ENCODE results near the gene SOX13. TPM values are rescaled to one million over a fixed set of nuclear protein-coding genes. Genes with fewer than 3 reads are reported as not detected.
"Not testable (repeated sequence)": the region's sequence is repeated elsewhere in the genome, so short reads cannot be mapped to it uniquely, and the experiment has no call there.

The SOX13 gene
- total and polyA plus RNA-seq, 2 donors: 2.2 to 3.8 TPM

DNA sequence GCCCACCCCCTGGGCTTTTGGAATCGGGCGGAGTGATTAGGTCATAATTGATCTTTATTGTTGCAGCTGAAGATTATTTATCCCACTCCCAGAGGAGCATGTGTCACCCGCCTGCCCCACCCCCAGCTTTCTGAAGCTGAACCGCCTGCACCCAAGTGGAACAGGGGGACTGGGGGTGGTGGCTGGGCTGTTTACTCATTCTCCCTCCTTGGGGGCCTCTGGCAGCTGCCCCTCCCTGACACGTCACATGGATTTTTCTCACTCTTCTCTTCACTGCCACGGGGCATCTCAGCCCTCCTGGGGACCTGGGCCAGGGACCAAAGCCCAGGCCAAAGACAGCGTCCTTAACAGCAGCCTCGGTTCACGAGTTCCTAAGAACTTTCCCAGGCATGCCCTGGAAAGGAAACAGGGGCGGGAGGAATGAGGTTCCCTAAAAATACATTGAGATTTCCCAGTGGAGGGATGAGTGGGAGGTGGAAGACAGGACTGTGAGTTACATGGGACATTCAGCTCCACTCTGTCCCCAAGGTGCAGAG is 31.6 kb upstream of the SOX13 start:
- no peaks in the 10 kb centered on the region for H3K27me3 ChIP-seq (ENCODE audit: control insufficient read depth in 2 of 2, insufficient read depth in 1 of 2, low read length in 1 of 2)
- no peaks in the 10 kb centered on the region for H3K9me3 ChIP-seq (ENCODE audit: control insufficient read depth in 2 of 2, insufficient read depth in 1 of 2, low read length in 1 of 2)
- H3K27ac ChIP-seq (ENCODE audit: low read depth in 1 of 2, low read length in 1 of 2): no peak overlapping the region
- H3K36me3 ChIP-seq (ENCODE audit: control insufficient read depth in 2 of 2, insufficient read depth in 2 of 2, low read length in 1 of 2): no peaks in the 10 kb centered on the region
- H3K4me3 ChIP-seq (ENCODE audit: low read length in 2 of 2): no peak overlapping the region
- H3K4me1 ChIP-seq (ENCODE audit: control insufficient read depth in 2 of 2, insufficient read depth in 2 of 2, low read length in 2 of 2): no peaks in the 10 kb centered on the region
- DNase-seq (ENCODE audit: low read depth in 6 of 9, low spot score in 9 of 9): no peak
- 85% methylated on average over 10 of the region's 10 CpGs for WGBS

DNA sequence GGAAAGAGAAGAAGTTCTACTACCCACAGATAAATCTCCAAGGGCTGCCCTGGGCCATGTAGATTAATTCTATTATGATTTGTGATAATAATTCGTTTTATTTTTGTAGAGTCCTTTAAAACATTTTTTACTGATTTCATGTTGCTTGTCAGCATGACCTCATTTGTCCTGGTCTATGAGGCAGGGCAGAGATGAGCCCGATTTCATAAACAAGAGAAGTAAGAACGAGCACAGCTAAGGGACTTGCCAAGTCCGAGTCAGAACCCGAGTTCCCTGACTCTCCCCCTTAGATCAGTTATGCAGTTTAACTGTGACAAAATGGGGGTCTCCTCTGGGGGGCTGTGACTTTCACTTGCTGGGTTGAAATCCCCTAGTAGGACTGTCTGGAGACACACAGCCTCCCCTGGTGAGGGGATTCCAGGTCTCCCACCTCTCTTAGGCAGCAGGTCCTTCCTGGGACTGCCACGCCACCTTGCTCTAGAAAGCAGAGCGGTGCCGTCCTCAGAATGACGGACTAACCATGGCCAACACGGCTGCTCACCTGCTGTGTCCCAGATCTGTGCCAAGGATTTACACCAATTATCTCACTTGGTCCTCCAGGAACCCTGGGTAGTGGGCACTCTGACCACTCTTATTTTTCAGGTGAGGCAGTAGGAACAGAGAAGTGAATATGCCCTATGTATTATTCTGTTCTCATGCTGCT is 31.0 kb upstream of the SOX13 start:
- 92% methylated on average over 10 of the region's 10 CpGs for WGBS
- H3K27me3 ChIP-seq (ENCODE audit: control insufficient read depth in 2 of 2, insufficient read depth in 1 of 2, low read length in 1 of 2): no peaks in the 10 kb centered on the region
- H3K9me3 ChIP-seq (ENCODE audit: control insufficient read depth in 2 of 2, insufficient read depth in 1 of 2, low read length in 1 of 2): no peaks in the 10 kb centered on the region

GRCh38 chr1:204042516-204042915 is 30.4 kb upstream of the SOX13 start:
- no peaks in the 10 kb centered on the region for H3K4me1 ChIP-seq (ENCODE audit: control insufficient read depth in 2 of 2, insufficient read depth in 2 of 2, low read length in 2 of 2)
- DNase-seq (ENCODE audit: low read depth in 6 of 9, low spot score in 9 of 9): no peak

More for the DNA sequence above, 31.0 kb upstream of the SOX13 start:
- Histone ChIP-seq H3K4me1 (ENCODE audit: control insufficient read depth in 2 of 2, insufficient read depth in 2 of 2, low read length in 2 of 2) (no peaks in the 10 kb centered on the region), H3K27ac (ENCODE audit: low read depth in 1 of 2, low read length in 1 of 2) (no peak overlapping the region), H3K4me3 (ENCODE audit: low read length in 2 of 2) (no peak overlapping the region), H3K36me3 (ENCODE audit: control insufficient read depth in 2 of 2, insufficient read depth in 2 of 2, low read length in 1 of 2) (no peaks in the 10 kb centered on the region)
- DNase-seq (ENCODE audit: low read depth in 6 of 9, low spot score in 9 of 9): no peak

GRCh38 chr1:204043680-204044079 is 29.2 kb upstream of the SOX13 start:
- no peaks in the 10 kb centered on the region for H3K27me3 ChIP-seq (ENCODE audit: control insufficient read depth in 2 of 2, insufficient read depth in 1 of 2, low read length in 1 of 2)
- no peak overlapping the region for H3K4me3 ChIP-seq (ENCODE audit: low read length in 2 of 2)
- no peak overlapping the region for H3K27ac ChIP-seq (ENCODE audit: low read depth in 1 of 2, low read length in 1 of 2)
- no peaks in the 10 kb centered on the region for H3K36me3 ChIP-seq (ENCODE audit: control insufficient read depth in 2 of 2, insufficient read depth in 2 of 2, low read length in 1 of 2)
- WGBS: 97% methylated on average over 8 of the region's 8 CpGs
- no peaks in the 10 kb centered on the region for H3K9me3 ChIP-seq (ENCODE audit: control insufficient read depth in 2 of 2, insufficient read depth in 1 of 2, low read length in 1 of 2)
- no peak for DNase-seq (ENCODE audit: low read depth in 6 of 9, low spot score in 9 of 9)
- H3K4me1 ChIP-seq (ENCODE audit: control insufficient read depth in 2 of 2, insufficient read depth in 2 of 2, low read length in 2 of 2): no peaks in the 10 kb centered on the region

More at GRCh38 chr1:204042516-204042915, 30.4 kb upstream of the SOX13 start:
- Histone ChIP-seq H3K4me3 (ENCODE audit: low read length in 2 of 2) (no peak overlapping the region), H3K9me3 (ENCODE audit: control insufficient read depth in 2 of 2, insufficient read depth in 1 of 2, low read length in 1 of 2) (no peaks in the 10 kb centered on the region), H3K27me3 (ENCODE audit: control insufficient read depth in 2 of 2, insufficient read depth in 1 of 2, low read length in 1 of 2) (no peaks in the 10 kb centered on the region), H3K27ac (ENCODE audit: low read depth in 1 of 2, low read length in 1 of 2) (no peak overlapping the region), H3K36me3 (ENCODE audit: control insufficient read depth in 2 of 2, insufficient read depth in 2 of 2, low read length in 1 of 2) (no peaks in the 10 kb centered on the region)
- WGBS: 95% methylated on average over 2 of the region's 2 CpGs

- Histone ChIP-seq H3K27ac (ENCODE audit: low read depth in 1 of 2, low read length in 1 of 2) (no peak overlapping the region), H3K4me3 (ENCODE audit: low read length in 2 of 2) (no peak overlapping the region), H3K4me1 (ENCODE audit: control insufficient read depth in 2 of 2, insufficient read depth in 2 of 2, low read length in 2 of 2) (no peaks in the 10 kb centered on the region), H3K27me3 (ENCODE audit: control insufficient read depth in 2 of 2, insufficient read depth in 1 of 2, low read length in 1 of 2) (no peaks in the 10 kb centered on the region), H3K9me3 (ENCODE audit: control insufficient read depth in 2 of 2, insufficient read depth in 1 of 2, low read length in 1 of 2) (no peaks in the 10 kb centered on the region), H3K36me3 (ENCODE audit: control insufficient read depth in 2 of 2, insufficient read depth in 2 of 2, low read length in 1 of 2) (no peaks in the 10 kb centered on the region)
- WGBS: 88% methylated on average over 1 of the region's 1 CpG
- DNase-seq (ENCODE audit: low read depth in 6 of 9, low spot score in 9 of 9): no peak
Observed at GRCh38 chr1:204044448-204044847, 28.5 kb upstream of the SOX13 start.

GRCh38 chr1:204045430-204045829 is 27.5 kb upstream of the SOX13 start:
- H3K36me3 ChIP-seq (ENCODE audit: control insufficient read depth in 2 of 2, insufficient read depth in 2 of 2, low read length in 1 of 2): no peaks in the 10 kb centered on the region
- DNase-seq (ENCODE audit: low read depth in 6 of 9, low spot score in 9 of 9): no peak
- no peak overlapping the region for H3K4me3 ChIP-seq (ENCODE audit: low read length in 2 of 2)
- no peaks in the 10 kb centered on the region for H3K9me3 ChIP-seq (ENCODE audit: control insufficient read depth in 2 of 2, insufficient read depth in 1 of 2, low read length in 1 of 2)
- H3K27me3 ChIP-seq (ENCODE audit: control insufficient read depth in 2 of 2, insufficient read depth in 1 of 2, low read length in 1 of 2): no peaks in the 10 kb centered on the region
- H3K4me1 ChIP-seq (ENCODE audit: control insufficient read depth in 2 of 2, insufficient read depth in 2 of 2, low read length in 2 of 2): no peaks in the 10 kb centered on the region
- H3K27ac ChIP-seq (ENCODE audit: low read depth in 1 of 2, low read length in 1 of 2): no peak overlapping the region
- 75% methylated on average over 8 of the region's 8 CpGs for WGBS

GRCh38 chr1:204046346-204046745 is 26.6 kb upstream of the SOX13 start:
- no peak overlapping the region for H3K4me3 ChIP-seq (ENCODE audit: low read length in 2 of 2)
- H3K27me3 ChIP-seq (ENCODE audit: control insufficient read depth in 2 of 2, insufficient read depth in 1 of 2, low read length in 1 of 2): no peaks in the 10 kb centered on the region
- 97% methylated on average over 5 of the region's 5 CpGs for WGBS
- no peaks in the 10 kb centered on the region for H3K9me3 ChIP-seq (ENCODE audit: control insufficient read depth in 2 of 2, insufficient read depth in 1 of 2, low read length in 1 of 2)
- H3K36me3 ChIP-seq (ENCODE audit: control insufficient read depth in 2 of 2, insufficient read depth in 2 of 2, low read length in 1 of 2): no peaks in the 10 kb centered on the region
- no peaks in the 10 kb centered on the region for H3K4me1 ChIP-seq (ENCODE audit: control insufficient read depth in 2 of 2, insufficient read depth in 2 of 2, low read length in 2 of 2)
- DNase-seq (ENCODE audit: low read depth in 6 of 9, low spot score in 9 of 9): no peak
- no peak overlapping the region for H3K27ac ChIP-seq (ENCODE audit: low read depth in 1 of 2, low read length in 1 of 2)

DNA sequence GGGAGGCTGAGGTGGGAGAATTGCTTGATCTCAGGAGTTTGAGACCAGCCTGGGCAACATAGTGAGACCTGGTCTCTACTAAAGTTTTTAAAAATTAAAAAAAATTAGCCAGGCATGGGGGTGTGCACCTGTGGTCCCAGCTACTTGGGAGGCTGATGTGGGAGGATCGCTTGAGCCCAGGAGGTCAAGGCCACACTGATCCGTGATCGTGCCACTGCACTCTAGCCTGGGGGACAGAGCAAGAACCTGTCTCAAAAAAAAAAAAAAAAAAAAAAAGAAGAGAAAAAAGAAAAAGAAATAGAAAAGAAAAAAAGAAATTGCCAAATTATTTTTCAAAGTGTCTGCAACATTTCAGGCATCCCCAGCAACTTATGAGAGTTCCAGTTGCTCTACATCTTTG is 24.1 kb upstream of the SOX13 start:
- H3K4me3 ChIP-seq (ENCODE audit: low read length in 2 of 2); H3K4me1 ChIP-seq (ENCODE audit: control insufficient read depth in 2 of 2, insufficient read depth in 2 of 2, low read length in 2 of 2); H3K36me3 ChIP-seq (ENCODE audit: control insufficient read depth in 2 of 2, insufficient read depth in 2 of 2, low read length in 1 of 2); H3K9me3 ChIP-seq (ENCODE audit: control insufficient read depth in 2 of 2, insufficient read depth in 1 of 2, low read length in 1 of 2); H3K27ac ChIP-seq (ENCODE audit: low read depth in 1 of 2, low read length in 1 of 2); DNase-seq (ENCODE audit: low read depth in 6 of 9, low spot score in 9 of 9); H3K27me3 ChIP-seq (ENCODE audit: control insufficient read depth in 2 of 2, insufficient read depth in 1 of 2, low read length in 1 of 2): not testable (repeated sequence)
- 98% methylated on average over 3 of the region's 3 CpGs for WGBS

GRCh38 chr1:204051258-204051657 is 21.7 kb upstream of the SOX13 start:
- WGBS: 89% methylated on average over 5 of the region's 5 CpGs
- no peaks in the 10 kb centered on the region for H3K9me3 ChIP-seq (ENCODE audit: control insufficient read depth in 2 of 2, insufficient read depth in 1 of 2, low read length in 1 of 2)
- no peak for DNase-seq (ENCODE audit: low read depth in 6 of 9, low spot score in 9 of 9)
- no peak overlapping the region for H3K27ac ChIP-seq (ENCODE audit: low read depth in 1 of 2, low read length in 1 of 2)
- no peaks in the 10 kb centered on the region for H3K36me3 ChIP-seq (ENCODE audit: control insufficient read depth in 2 of 2, insufficient read depth in 2 of 2, low read length in 1 of 2)
- H3K4me3 ChIP-seq (ENCODE audit: low read length in 2 of 2): no peak overlapping the region
- no peaks in the 10 kb centered on the region for H3K27me3 ChIP-seq (ENCODE audit: control insufficient read depth in 2 of 2, insufficient read depth in 1 of 2, low read length in 1 of 2)
- H3K4me1 ChIP-seq (ENCODE audit: control insufficient read depth in 2 of 2, insufficient read depth in 2 of 2, low read length in 2 of 2): no peaks in the 10 kb centered on the region

Data from thymus (tissue), 11 donors.